HEK293T (cell line): ENCODE measurements around the gene PICK1.
A peak's percentile ranks its signal among the peaks of the same experiment; 100 is the strongest.
"Not testable (repeated sequence)": the region's sequence is repeated elsewhere in the genome, so short reads cannot be mapped to it uniquely, and the experiment has no call there.

Experiments used
- CTCF ChIA-PET: fragments of 350-600 bp; formaldehyde crosslinking; extraction: SDS; loops from one replicate; lab custom pipeline; 2021; ENCODE audit warnings: antibody characterized with exemption, inconsistent platforms; lab: Yijun Ruan, JAX
- POLR2A ChIA-PET: fragments of 350-600 bp; formaldehyde crosslinking; extraction: SDS; loops from one replicate; lab custom pipeline; 2020; ENCODE audit warnings: antibody characterized with exemption, inconsistent platforms; lab: Yijun Ruan, JAX
- DNase-seq: peaks from one replicate; pipeline ENCODE4 v3.0.0; 2012; ENCODE audit warnings: mixed read lengths; ENCODE audit errors: extremely low spot score
- ARNT ChIP-seq: fragments of 450-650 bp; IDR thresholded peaks from 2 replicates; pipeline ENCODE4 v1.6.1; 2017; ENCODE audit warnings: mild to moderate bottlenecking
- BHLHE40 ChIP-seq: fragments of 450-650 bp; IDR thresholded peaks from 2 replicates; pipeline ENCODE4 v1.6.1; 2016; ENCODE audit warnings: mild to moderate bottlenecking, moderate library complexity, borderline replicate concordance
- CTBP1 ChIP-seq: fragments of 450-650 bp; IDR thresholded peaks from 2 replicates; pipeline ENCODE4 v1.6.1; 2016; ENCODE audit warnings: borderline replicate concordance
- ELF4 ChIP-seq: fragments of 450-650 bp; IDR thresholded peaks from 2 replicates; pipeline ENCODE4 v1.6.1; 2017; ENCODE audit warnings: antibody characterized with exemption
- FOXA1 ChIP-seq: fragments of 450-650 bp; IDR thresholded peaks from 2 replicates; pipeline ENCODE4 v1.6.1; 2016; ENCODE audit warnings: mild to moderate bottlenecking
- FOXK2 ChIP-seq: fragments of 450-650 bp; IDR thresholded peaks from 2 replicates; pipeline ENCODE4 v1.6.1; 2016; ENCODE audit warnings: mild to moderate bottlenecking
- FOXM1 ChIP-seq: fragments of 450-650 bp; IDR thresholded peaks from 2 replicates; pipeline ENCODE4 v1.6.1; 2017; ENCODE audit warnings: mild to moderate bottlenecking, borderline replicate concordance
- HDGF ChIP-seq: fragments of 450-650 bp; IDR thresholded peaks from 2 replicates; pipeline ENCODE4 v1.6.1; 2017; ENCODE audit warnings: antibody characterized with exemption, borderline replicate concordance
- L3MBTL2 ChIP-seq: fragments of 450-650 bp; conservative IDR thresholded peaks from 2 replicates; pipeline ENCODE4 v1.6.1; 2016; ENCODE audit warnings: mild to moderate bottlenecking
- LEF1 ChIP-seq: fragments of 450-650 bp; IDR thresholded peaks from 2 replicates; pipeline ENCODE4 v1.6.1; 2017; ENCODE audit warnings: mild to moderate bottlenecking, borderline replicate concordance
- NFRKB ChIP-seq: fragments of 450-650 bp; IDR thresholded peaks from 2 replicates; pipeline ENCODE4 v1.6.1; 2016; ENCODE audit warnings: mild to moderate bottlenecking, moderate library complexity
- SP1 ChIP-seq: fragments of 450-650 bp; IDR thresholded peaks from 2 replicates; pipeline ENCODE4 v1.6.1; 2017
- SUZ12 ChIP-seq: fragments of 450-650 bp; IDR thresholded peaks from 2 replicates; pipeline ENCODE4 v1.6.1; 2016; ENCODE audit warnings: mild to moderate bottlenecking
- TARDBP ChIP-seq: fragments of 450-650 bp; IDR thresholded peaks from 2 replicates; pipeline ENCODE4 v1.6.1; 2016
- ZNF384 ChIP-seq: fragments of 450-650 bp; IDR thresholded peaks from 2 replicates; pipeline ENCODE4 v1.6.1; 2016
- TF ChIP-seq, protein P1 (sequence below): fragments of 450-650 bp; IDR thresholded peaks from 2 replicates; pipeline ENCODE4 v1.6.1; 2016

PICK1 gene

GRCh38 chr22:38114484-38115398 is 57.5 kb downstream of the PICK1 start:
- ChIA-PET POLR2A (no interaction called here), CTCF (interaction anchor here (0.5 to 2.3 kb wide), 22 partner anchors 8 to 573 kb away, joined by 3 to 15 read pairs (median 4); partner anchors contain the start of gene MAFF)
- DNase-seq, result peak; percentile 96
- no peak for TF ChIP-seq ARNT
- TF ChIP-seq, protein P1, sequence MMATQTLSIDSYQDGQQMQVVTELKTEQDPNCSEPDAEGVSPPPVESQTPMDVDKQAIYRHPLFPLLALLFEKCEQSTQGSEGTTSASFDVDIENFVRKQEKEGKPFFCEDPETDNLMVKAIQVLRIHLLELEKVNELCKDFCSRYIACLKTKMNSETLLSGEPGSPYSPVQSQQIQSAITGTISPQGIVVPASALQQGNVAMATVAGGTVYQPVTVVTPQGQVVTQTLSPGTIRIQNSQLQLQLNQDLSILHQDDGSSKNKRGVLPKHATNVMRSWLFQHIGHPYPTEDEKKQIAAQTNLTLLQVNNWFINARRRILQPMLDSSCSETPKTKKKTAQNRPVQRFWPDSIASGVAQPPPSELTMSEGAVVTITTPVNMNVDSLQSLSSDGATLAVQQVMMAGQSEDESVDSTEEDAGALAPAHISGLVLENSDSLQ, result no peak
- TF ChIP-seq CTBP1, result no peak
- TF ChIP-seq ELF4, result no peak
- TF ChIP-seq HDGF, result 0 out of 2 replicates have a peak, but pooled peaks have one; percentile 22

GRCh38 chr22:38115423-38116205 is 58.4 kb downstream of the PICK1 start:
- TF ChIP-seq FOXK2, result no peak
- TF ChIP-seq HDGF, result no peak
- no peak for TF ChIP-seq TARDBP
- no peak for TF ChIP-seq SUZ12
- no peak for TF ChIP-seq L3MBTL2
- TF ChIP-seq FOXM1, result no peak
- no peak for TF ChIP-seq SP1
- no peak for TF ChIP-seq ZNF384
- no peak for TF ChIP-seq ELF4
- TF ChIP-seq, protein P1, result no peak
- no peak for TF ChIP-seq CTBP1
- TF ChIP-seq NFRKB, result no peak
- no peak for TF ChIP-seq BHLHE40
- no peak for TF ChIP-seq ARNT
- no peak for TF ChIP-seq FOXA1
- TF ChIP-seq LEF1, result no peak
- ChIA-PET POLR2A (no interaction called here), CTCF (interaction anchor here (0.5 to 2.3 kb wide), 11 partner anchors 13 to 118 kb away, joined by 3 to 9 read pairs (median 4); no protein-coding TSS in a partner anchor)
- DNase-seq, result no peak

GRCh38 chr22:38117556-38117955 is 60.4 kb downstream of the PICK1 start:
- DNase-seq, POLR2A ChIA-PET, CTCF ChIA-PET: not testable (repeated sequence)

GRCh38 chr22:38118182-38118581 is 61.0 kb downstream of the PICK1 start:
- ChIA-PET CTCF (no interaction called here), POLR2A (interaction anchor here (0.6 kb wide), 1 partner anchor 157 kb away, joined by 3 read pairs; no protein-coding TSS in a partner anchor)
- TF ChIP-seq FOXM1, result no peak
- no peak for TF ChIP-seq L3MBTL2
- no peak for TF ChIP-seq ELF4
- TF ChIP-seq HDGF, result no peak
- TF ChIP-seq BHLHE40, result no peak
- no peak for TF ChIP-seq ARNT
- TF ChIP-seq TARDBP, result no peak
- TF ChIP-seq NFRKB, result no peak
- TF ChIP-seq CTBP1, result no peak
- no peak for TF ChIP-seq ZNF384
- no peak for TF ChIP-seq FOXK2
- TF ChIP-seq, protein P1, result no peak
- TF ChIP-seq SP1, result no peak
- no peak for TF ChIP-seq FOXA1
- DNase-seq, result no peak

DNA sequence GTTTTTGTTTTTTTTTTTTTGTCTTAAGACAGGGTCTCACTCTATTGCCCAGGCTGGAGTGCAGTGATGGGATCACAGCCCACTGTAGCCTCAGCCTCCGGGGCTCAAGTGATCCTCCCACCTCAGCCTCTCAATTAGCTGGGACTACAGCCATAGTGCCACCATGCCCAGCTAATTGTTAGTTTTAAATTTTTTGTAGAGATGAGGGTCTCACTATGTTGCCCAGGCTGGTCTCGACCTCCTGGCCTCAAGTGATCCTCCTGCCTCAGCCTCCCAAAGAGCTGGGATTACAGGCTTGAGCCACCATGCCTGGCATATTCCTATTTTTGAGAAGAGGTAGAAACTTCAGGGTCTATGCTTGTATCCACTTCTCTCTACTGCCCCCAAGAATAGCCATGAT is 61.5 kb downstream of the PICK1 start:
- POLR2A ChIA-PET, result interaction anchor here (0.6 kb wide), 1 partner anchor 156 kb away, joined by 3 read pairs; no protein-coding TSS in a partner anchor
- CTCF ChIA-PET, DNase-seq: not testable (repeated sequence)

- DNase-seq, result no peak
- TF ChIP-seq LEF1 (no peak), ZNF384 (no peak), SUZ12 (no peak), TARDBP (no peak), CTBP1 (no peak), FOXM1 (no peak)
- POLR2A ChIA-PET, result no interaction called here
- CTCF ChIA-PET, result no interaction called here
These were observed 63.3 kb downstream of the PICK1 start for GRCh38 chr22:38120359-38121110.
